Pulmonary artery endothelial cell (primary cell): ENCODE data around the gene MYG1. TPM values are rescaled to one million over a fixed set of nuclear protein-coding genes. Genes with fewer than 3 reads are reported as not detected.
A peak's percentile ranks its signal among the peaks of the same experiment; 100 is the strongest.
"Not testable (repeated sequence)": the region's sequence is repeated elsewhere in the genome, so short reads cannot be mapped to it uniquely, and the experiment has no call there.

Experiments used
- DNase-seq: peaks from one replicate; pipeline ENCODE4 v3.0.0-alpha.2; 2011; ENCODE audit warnings: low read depth, low spot score
- total RNA-seq: library from RNA; depleted of rRNA; stranded (reverse); fragments of >200 nt; gene quantifications from 2 replicates; pipeline ENCODE4 v1.2.3, GENCODE V29; 2014

Gene MYG1
- total RNA-seq, 1 donor from 2014 or later = 50.5 TPM

DNA sequence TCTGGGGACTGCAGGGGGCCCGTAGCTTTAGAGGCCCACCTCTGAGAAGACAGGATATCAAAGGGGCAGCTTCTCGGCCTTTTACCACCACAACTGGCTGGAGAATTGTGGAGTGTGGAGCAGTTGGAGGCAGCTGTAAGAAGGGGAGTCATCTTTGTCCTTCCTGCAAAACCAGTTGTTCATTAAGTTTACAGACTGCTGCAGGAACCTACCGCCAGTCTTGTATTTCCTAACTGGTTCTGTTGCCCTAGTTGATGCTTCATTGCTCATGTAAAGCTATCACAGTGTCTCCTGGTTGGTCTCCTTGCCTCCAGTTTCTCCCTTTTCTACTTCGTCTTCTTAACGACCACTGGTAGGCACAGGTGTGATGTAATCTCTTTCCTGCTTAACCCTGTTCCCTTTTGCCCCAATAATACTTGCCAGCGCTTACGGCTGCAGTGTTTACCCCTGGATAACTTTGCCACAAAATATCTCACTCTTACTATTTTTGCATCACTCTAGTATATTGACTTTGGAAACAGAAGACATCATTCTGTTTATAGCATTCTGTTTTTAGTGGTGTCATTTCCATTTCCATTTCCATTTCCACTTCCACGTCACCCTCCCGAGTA lies 19.5 kb upstream of the MYG1 start:
- DNase-seq = no peak

GRCh38 chr12:53286448-53286847 lies 13.0 kb upstream of the MYG1 start:
- DNase-seq = no peak

GRCh38 chr12:53287741-53288216 lies 11.7 kb upstream of the MYG1 start:
- no peak for DNase-seq

- no peak for DNase-seq
Measured at GRCh38 chr12:53288322-53288721, 11.2 kb upstream of the MYG1 start.

- DNase-seq = no peak
Measured at GRCh38 chr12:53289891-53290290, 9.6 kb upstream of the MYG1 start.

- no peak for DNase-seq
Measured at GRCh38 chr12:53290661-53291060, 8.8 kb upstream of the MYG1 start.

DNA sequence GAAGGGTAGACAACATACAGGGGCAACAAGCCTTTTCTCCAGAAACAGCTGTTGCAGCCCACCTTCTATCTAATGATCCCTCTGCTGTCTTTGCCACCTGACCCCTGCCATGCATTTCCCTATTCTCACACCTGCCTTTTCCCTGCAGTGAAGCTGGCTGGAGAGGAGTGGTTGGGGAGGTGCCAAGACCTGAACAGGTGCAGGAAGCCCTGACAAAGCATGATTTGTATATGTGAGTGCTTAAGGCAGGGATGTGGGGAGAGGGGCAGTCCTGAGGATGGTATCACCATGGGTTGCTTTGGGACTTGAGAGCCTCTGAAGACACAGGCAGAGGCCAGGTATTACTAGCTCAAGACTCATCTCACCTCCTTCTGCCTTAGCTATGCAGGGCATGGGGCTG lies 7.1 kb upstream of the MYG1 start:
- no peak for DNase-seq

DNA sequence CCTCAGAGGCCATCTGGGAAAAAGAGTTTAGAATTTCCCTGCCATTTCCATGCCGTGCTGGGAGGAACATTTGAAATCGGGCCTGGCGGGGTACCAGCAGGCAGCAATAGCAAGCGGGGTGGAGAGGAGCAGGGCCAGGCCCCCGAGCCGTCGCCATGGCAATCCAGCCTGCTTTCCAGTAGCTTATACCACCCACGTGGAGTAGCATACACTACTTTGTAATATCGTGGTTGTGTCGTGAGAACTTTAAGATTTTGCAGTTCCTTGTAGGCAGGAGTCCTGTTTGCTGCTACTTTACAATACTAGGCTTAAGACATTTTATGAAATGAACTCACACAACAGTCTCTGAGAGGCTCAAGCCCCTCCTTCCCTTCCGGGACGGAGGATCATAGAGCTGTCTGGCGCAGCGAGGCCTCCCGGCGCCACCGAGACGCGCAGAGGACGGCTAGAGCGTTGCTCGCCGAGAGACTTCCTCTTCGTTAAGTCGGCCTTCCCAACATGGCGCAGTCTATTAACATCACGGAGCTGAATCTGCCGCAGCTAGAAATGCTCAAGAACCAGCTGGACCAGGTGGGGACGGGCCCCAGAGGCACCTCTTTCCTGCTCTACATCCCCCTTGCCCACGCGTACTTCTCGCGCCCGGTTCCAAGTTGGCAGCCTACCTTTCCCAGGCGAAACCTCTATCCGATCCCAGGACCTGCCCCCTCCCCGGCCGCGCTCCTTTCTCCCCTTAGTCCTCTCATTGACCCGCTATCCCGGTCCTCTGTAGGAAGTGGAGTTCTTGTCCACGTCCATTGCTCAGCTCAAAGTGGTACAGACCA lies 4.2 kb upstream of the MYG1 start, which contains the start of gene PFDN5:
Gene PFDN5 (plus strand): TSS at position 473 of the 821 bp plus-strand sequence. CDS start 26 bp downstream, at position 499.
- peak; percentile 84 for DNase-seq

GRCh38 chr12:53295891-53296219 lies 3.6 kb upstream of the MYG1 start:
- no peak for DNase-seq

GRCh38 chr12:53297106-53297505 lies 2.4 kb upstream of the MYG1 start:
- DNase-seq = not testable (repeated sequence)

- DNase-seq = no peak
Measured at GRCh38 chr12:53298164-53298563, 1.3 kb upstream of the MYG1 start.

DNA sequence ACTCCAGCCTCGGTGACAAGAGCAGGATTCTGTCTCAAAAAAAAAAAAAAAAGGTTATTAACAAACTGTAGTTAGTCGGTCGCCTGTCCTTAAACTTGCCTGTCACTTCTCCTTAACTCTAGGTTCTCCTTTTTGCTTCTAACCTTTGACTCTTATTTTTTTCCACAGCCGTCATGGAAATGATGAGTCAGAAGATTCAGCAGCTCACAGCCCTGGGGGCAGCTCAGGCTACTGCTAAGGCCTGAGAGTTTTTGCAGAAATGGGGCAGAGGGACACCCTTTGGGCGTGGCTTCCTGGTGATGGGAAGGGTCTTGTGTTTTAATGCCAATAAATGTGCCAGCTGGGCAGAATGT lies 418 bp upstream of the MYG1 start:
- DNase-seq = no peak

DNA sequence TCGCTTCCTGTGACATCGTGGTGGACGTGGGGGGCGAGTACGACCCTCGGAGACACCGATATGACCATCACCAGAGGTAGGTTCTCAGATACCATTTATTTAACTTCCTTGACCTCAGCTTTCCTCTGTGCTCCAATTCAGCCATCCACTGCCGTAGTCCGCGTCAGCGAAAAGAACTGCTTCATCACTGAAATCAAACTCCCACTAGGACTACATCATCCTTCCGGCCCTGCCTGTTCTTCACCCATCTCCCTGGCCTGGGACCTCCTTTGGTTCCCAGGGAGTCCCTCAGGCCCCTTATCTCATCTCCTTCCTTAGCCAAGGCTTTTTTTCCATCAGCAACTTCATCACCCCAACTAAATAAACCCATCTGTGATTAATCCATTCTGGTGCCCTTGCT lies 692 bp downstream of the MYG1 start:
- no peak for DNase-seq

- no peak for DNase-seq
Measured at GRCh38 chr12:53302903-53303302, 3.4 kb downstream of the MYG1 start.

DNA sequence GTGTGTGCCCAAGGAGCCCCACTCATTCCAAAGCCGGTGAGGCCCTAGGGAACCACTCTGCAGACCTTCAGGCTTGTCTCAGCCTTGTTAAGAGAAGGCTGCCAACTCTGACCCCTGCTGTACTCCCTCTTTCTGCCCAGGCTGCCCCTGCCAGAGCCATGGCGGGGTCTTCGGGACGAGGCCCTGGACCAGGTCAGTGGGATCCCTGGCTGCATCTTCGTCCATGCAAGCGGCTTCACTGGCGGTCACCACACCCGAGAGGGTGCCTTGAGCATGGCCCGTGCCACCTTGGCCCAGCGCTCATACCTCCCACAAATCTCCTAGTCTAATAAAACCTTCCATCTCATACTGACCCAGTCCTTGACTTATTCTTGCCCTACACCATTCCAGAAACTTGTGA lies 7.3 kb downstream of the MYG1 start:
- no peak for DNase-seq

GRCh38 chr12:53308276-53308675 lies 8.8 kb downstream of the MYG1 start:
- no peak for DNase-seq

GRCh38 chr12:53313996-53314395 lies 14.5 kb downstream of the MYG1 start:
- no peak for DNase-seq

DNA sequence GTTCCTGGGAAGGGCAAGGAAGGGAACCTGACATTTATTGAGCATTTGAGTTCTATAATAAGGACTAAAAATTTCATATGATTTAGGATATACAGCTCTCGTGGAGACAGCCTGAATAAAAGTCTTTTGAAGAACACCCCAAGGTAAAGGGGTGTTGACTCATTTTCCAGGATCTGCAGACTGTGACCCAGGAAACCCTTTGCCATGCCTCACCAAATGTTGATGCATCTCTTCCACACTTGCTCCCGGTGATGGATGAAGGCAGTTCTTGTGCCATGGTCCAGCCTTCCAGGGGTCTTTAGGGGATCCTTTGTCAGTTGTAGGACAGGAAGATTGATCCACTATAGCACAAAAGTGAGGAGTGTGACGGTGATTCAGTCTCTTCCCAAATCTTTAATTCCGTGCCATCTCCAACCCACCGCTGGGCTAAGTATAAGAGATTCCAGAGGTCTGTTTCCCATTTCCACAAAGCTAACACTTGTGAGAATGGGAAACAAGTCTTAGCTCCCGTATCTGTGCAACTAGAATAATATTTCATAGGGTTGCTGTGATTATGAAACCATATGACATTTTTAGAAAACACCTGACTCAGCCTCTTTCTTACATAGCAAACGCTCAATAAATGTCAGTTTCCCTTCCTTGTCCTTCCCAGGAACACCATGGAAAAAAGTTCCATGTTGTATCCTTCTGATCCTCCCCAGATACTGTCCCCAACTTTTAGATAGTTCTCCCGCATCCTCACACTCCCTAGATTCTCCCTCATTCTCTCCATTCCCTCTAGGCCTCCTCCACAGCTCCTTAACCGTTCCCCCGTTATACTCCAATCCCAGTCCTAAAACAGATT lies 21.1 kb downstream of the MYG1 start:
- DNase-seq = no peak

- no peak for DNase-seq
Measured at GRCh38 chr12:53324113-53324778, 24.8 kb downstream of the MYG1 start.

- peak; percentile 60 for DNase-seq
Measured at GRCh38 chr12:53324779-53325510, 25.4 kb downstream of the MYG1 start.

- DNase-seq = no peak
Measured at GRCh38 chr12:53325511-53326061, 26.1 kb downstream of the MYG1 start.
